GM12891 (cell line): Measurements from ENCODE around the gene PLPPR1.

Experiments used
- DNase-seq: peaks from one replicate; pipeline ENCODE4 v3.0.0; 2011; ENCODE audit warnings: low spot score; ENCODE audit not compliant: insufficient read length
- FAIRE-seq: peaks from 2 replicates; lab custom pipeline; 2011; peaks lifted over from hg19 to GRCh38; lab: Jason Lieb, UNC
- PAX5 ChIP-seq: IDR thresholded peaks from 2 replicates; pipeline ENCODE4 v1.6.1; 2011; ENCODE audit warnings: low read length, moderate library complexity, mild to moderate bottlenecking; ENCODE audit not compliant: insufficient read depth, severe bottlenecking
- POLR2A ChIP-seq: IDR thresholded peaks from 2 replicates; pipeline ENCODE4 v1.6.1; 2011; ENCODE audit warnings: low read depth, low read length, control low read depth
- POLR2AphosphoS5 ChIP-seq: IDR thresholded peaks from 2 replicates; pipeline ENCODE4 v1.6.1; 2011; ENCODE audit warnings: low read depth, low read length, control low read depth
- POU2F2 ChIP-seq: IDR thresholded peaks from 2 replicates; pipeline ENCODE4 v1.6.1; 2011; ENCODE audit warnings: low read depth, mild to moderate bottlenecking, control low read depth, low read length, moderate library complexity
- SPI1 ChIP-seq: IDR thresholded peaks from 2 replicates; pipeline ENCODE4 v1.6.1; 2011; ENCODE audit warnings: low read depth, low read length, control low read depth
- TAF1 ChIP-seq: IDR thresholded peaks from 2 replicates; pipeline ENCODE4 v1.6.1; 2011; ENCODE audit warnings: low read depth, low read length, control low read depth

PLPPR1 gene

DNA sequence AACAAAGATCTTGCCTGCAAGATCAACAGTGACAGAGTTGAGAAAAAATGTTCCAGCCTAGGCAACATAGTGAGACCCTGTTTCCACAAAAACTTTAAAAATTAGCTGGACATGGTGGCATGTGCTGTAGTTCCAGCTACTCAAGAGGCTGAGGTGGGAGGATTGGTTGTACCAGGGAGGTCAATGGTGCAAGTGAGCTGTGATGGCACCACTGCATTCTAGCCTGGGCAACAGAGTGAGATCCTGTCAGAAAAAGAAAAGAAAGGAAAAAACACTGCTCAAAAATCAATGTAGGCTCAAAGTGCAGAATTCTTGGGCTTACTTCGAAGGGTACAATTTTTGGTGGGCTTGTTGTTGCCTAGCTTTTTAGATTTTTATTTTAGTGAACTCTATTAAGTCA, 145.4 kb downstream of the PLPPR1 start:
- FAIRE-seq, result no peak
- TF ChIP-seq SPI1 (no peak), POLR2AphosphoS5 (no peak), POU2F2 (no peak), TAF1 (no peak), POLR2A (no peak), PAX5 (no peak)

DNA sequence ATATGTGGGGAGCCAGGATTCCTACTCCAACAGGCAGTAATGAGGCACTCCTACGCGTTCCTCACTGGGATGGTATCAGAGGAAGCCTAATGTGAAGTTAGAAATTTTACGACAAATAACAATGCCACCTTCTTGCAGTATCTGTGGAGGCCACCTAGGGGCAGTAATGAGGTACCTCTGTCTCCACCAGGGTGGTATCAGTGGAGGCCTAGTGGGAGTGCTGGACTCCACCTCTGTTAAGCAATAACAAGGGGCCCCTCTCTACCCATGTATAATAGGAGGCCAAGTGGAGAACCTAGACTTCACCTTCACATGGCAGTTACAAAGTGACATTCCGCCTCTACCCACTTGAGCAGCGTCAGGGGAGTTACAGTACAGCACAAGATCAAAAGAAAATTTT, 147.9 kb downstream of the PLPPR1 start:
- DNase-seq (no peak), FAIRE-seq (no peak)
- TF ChIP-seq SPI1 (no peak), POLR2AphosphoS5 (no peak), TAF1 (no peak), POLR2A (no peak), POU2F2 (no peak), PAX5 (no peak)

More for the DNA sequence above, 145.4 kb downstream of the PLPPR1 start:
- DNase-seq, result no peak

DNA sequence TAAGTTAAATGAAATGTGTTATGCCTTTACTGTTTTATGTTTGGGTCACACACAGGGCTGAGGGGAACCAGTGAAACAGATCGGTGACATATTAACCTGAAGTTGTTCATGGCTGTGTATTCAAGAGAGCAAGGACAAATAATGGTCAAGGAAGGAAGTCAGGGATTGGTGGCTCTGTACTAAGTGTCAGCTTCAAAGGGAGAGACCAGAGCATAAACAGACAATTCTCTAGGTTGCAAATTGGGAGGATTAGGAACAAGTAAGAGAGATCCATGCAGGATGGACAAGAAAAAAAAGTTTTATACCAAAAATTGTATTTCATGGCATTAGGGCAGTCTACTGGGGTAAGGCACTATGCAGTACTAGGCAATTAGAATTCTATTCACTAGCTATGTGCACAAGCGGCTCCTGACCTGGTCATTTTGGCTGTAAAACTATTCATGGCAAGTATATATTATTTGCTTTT, 156.3 kb downstream of the PLPPR1 start:
- DNase-seq (no peak), FAIRE-seq (no peak)
- TF ChIP-seq PAX5 (no peak), TAF1 (no peak), POLR2A (no peak), SPI1 (no peak), POLR2AphosphoS5 (no peak), POU2F2 (no peak)

DNA sequence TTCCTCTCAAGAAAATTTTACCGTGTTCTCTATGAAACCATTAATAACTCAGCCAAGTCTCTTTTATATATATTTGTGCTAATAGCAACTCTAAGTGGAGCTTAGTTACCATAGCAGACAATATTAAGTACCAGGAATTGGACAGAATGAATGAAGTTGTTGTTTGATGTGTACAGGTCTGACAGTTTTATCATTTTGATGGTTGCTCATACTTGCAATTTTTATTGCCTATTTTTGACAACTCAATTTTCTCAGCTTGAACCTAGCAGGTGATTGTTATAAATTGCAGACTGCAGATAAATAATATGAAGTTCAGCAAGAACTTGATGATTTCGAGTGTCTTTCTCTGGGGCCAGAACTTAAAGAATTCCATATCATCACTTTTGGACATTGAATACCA, 163.2 kb downstream of the PLPPR1 start:
- TF ChIP-seq POU2F2, result no peak
- no peak for TF ChIP-seq TAF1
- no peak for TF ChIP-seq POLR2A
- no peak for TF ChIP-seq PAX5
- TF ChIP-seq SPI1, result no peak
- no peak for TF ChIP-seq POLR2AphosphoS5
- FAIRE-seq, result no peak
- DNase-seq, result no peak

DNA sequence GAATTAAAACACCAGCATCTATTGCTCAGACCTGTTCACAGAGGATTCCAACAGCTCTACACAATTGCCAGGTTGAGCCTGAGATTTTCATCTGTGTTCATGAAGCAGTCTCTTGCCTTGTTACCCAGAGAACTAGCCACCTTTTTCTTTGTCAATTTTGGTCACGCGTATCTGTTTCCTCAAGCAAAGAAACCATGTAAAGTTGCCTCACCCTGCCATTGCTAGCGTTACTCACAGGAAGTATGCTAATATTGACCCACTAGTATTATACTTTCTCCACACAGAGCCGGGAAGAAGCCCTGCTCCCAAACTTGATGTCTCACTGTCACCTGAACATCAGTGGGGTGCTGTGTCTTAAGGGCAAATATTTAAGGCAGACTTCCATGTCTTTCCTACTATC, 168.5 kb downstream of the PLPPR1 start:
- FAIRE-seq (no peak), DNase-seq (no peak)

DNA sequence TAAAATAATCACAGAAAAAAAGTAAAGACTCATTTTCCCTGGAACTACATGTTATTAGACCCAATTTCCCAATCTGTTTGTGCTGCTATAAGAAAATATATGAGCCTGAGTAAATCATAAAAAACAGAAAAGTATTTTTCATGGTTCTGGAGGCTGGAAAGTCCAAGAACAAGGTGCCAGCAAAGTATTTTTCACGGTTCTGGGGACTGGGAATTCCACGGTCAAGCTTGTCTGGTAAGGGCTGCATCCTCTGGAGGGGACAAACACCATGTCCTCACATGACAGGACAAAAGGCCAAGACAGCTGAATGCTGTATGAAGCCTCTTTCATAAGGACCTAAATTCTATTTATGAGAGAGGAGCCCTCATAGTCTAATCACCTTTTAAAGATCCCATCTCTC, 172.3 kb downstream of the PLPPR1 start:
- no peak for FAIRE-seq
- TF ChIP-seq POLR2A (no peak), PAX5 (no peak), POLR2AphosphoS5 (no peak), SPI1 (no peak), TAF1 (no peak)

More for the DNA sequence above, 168.5 kb downstream of the PLPPR1 start:
- TF ChIP-seq TAF1 (no peak), PAX5 (no peak), SPI1 (no peak), POLR2A (no peak)

DNA sequence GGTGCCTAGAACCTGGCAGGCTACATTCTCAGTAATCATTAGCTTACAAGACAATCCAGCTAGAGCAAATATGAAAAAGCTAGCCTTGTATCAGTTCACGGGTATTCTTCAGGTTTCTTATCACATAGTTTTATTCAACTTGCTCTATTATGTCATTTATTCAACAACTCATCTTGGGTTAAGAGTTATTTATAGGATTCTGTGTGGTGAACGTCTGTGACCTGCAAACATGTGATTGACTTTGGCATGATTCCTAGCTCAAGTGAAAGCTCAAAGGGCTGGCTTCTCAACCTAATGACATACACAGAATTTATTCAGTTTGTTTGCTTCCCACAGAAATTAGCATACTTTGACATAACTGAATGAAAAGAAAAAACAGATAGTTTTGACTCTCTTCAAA, 173.1 kb downstream of the PLPPR1 start:
- DNase-seq (no peak), FAIRE-seq (no peak)
- TF ChIP-seq POLR2AphosphoS5 (no peak), TAF1 (no peak), POLR2A (no peak), PAX5 (no peak), SPI1 (no peak), POU2F2 (no peak)

More for the DNA sequence above, 172.3 kb downstream of the PLPPR1 start:
- DNase-seq, result no peak

DNA sequence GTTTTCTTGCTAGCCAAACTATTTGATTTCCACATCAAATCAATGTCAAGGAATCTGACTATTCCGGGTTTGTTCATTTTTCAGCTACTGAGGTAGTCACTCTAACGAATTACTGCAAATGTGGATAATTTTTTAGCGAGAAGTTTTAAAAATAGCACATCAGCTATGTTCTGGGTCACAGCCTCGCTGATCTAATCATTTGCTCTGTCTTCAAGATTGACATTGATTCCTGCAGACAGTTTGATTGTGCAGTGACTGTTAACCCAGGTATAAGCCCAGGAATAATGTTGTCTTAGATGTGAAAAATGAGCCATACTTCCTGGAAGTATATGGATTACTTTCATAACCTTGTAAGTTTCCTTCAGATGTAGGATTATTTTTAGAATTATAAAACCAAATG, 181.1 kb downstream of the PLPPR1 start:
- FAIRE-seq, result no peak
- DNase-seq, result no peak
- TF ChIP-seq PAX5 (no peak), SPI1 (no peak), POLR2AphosphoS5 (no peak), POU2F2 (no peak), TAF1 (no peak), POLR2A (no peak)

DNA sequence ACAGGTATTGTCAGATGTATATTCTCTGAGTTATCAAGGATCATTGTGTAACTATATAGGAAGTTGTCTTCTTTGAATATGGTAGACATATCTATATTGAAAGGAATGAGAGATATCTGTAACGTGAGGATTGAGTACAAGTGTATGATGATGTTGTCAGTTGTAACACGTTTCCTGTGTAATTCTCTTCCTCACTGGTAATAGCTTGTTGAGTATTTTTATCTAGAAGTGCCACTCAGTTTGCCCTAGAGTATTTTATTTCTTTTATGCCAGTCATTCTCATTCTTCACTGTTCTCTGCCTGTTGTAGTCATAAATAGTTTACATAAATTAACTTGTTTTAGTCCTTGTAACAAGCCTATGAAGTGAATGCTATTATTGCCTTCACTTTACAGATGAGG, 184.1 kb downstream of the PLPPR1 start:
- no peak for FAIRE-seq
- TF ChIP-seq POLR2A (no peak), PAX5 (no peak), TAF1 (no peak), SPI1 (no peak), POU2F2 (no peak), POLR2AphosphoS5 (no peak)
- DNase-seq, result no peak

DNA sequence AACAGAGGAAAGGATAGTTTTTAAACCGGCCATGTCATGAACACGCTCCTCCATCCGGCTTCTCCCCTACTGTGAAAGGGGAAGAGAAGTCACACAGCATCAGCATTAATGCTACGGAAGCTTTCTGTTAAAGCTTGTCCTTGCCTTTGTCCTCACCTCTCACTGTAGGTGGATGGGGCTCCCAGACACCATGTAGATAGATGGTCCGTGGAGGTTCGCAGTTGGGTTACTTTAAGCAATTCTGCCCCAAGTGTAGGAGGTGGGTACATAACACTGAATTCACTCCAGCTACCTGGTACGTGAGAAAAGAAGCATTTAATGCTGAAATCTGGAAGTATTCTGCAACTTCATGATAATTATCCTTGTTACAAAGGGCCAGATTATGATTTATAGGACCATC, 190.5 kb downstream of the PLPPR1 start:
- DNase-seq, result no peak
- TF ChIP-seq POLR2AphosphoS5 (no peak), TAF1 (no peak)

DNA sequence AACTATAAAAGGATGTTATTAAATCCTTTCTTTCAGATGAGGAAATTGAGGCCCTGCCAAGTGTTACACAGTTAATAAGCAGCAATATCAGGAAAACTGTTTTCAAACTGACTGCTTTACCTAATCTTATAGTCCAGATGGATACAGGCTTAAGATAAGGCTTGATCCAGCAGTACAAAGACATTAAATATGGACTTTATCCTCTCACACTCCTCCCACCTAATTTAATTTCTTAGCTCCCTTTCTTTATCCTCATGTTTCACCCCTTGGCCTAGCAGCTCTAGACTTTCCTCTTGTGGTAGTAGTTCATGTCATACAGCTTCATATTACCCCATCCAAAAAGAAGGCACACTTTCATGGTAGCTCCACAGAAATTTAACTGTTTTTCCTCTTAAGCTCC, 191.8 kb downstream of the PLPPR1 start:
- DNase-seq, result no peak
- FAIRE-seq, result no peak
- no peak for TF ChIP-seq POLR2A
- TF ChIP-seq SPI1, result no peak
- no peak for TF ChIP-seq POU2F2
- TF ChIP-seq TAF1, result no peak
- no peak for TF ChIP-seq POLR2AphosphoS5

More for the DNA sequence above, 190.5 kb downstream of the PLPPR1 start:
- no peak for FAIRE-seq
